Keratinocyte (primary cell): ENCODE results near the gene RNF145.

Experiments used
- EZH2 ChIP-seq: IDR thresholded peaks from one replicate; pipeline ENCODE4 v1.6.1; 2012; ENCODE audit warnings: inconsistent platforms, mild to moderate bottlenecking, low read length, moderate library complexity
- TF ChIP-seq, protein P1 (sequence below), 3 experiments: IDR thresholded peaks in 1 of 3; conservative IDR thresholded peaks in 1 of 3; optimal IDR thresholded peaks in 1 of 3; 2 replicates in 2 of 3; 3 replicates in 1 of 3; pipeline versions ENCODE3 to v1.5.1; 2011; ENCODE audit warnings: low read length in 3 of 3, mild to moderate bottlenecking in 3 of 3, moderate library complexity in 2 of 3, control low read depth in 1 of 3, inconsistent platforms in 1 of 3; ENCODE audit not compliant: insufficient read depth in 2 of 3; ENCODE audit errors: extremely low read depth in 1 of 3

DNA sequence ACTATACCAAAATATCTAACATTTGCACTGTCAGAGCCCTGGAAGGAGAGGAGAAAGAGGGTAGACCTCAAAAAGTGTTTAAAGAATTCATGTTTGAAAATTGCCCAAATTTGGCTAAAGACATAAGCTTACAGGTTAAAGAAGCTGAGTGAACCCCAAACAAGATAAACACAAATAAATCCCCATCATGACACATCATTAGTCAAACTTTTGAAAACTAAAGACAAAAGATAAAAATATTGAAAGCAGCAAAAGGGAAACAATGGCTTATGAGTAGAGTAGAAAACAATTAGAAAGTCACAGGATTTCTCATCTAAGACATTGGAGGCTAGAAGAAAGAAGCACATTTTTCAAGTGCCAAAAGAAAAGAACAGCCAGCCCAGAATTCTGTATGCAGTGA is 47.7 kb upstream of the RNF145 start:
- TF ChIP-seq, protein P1, sequence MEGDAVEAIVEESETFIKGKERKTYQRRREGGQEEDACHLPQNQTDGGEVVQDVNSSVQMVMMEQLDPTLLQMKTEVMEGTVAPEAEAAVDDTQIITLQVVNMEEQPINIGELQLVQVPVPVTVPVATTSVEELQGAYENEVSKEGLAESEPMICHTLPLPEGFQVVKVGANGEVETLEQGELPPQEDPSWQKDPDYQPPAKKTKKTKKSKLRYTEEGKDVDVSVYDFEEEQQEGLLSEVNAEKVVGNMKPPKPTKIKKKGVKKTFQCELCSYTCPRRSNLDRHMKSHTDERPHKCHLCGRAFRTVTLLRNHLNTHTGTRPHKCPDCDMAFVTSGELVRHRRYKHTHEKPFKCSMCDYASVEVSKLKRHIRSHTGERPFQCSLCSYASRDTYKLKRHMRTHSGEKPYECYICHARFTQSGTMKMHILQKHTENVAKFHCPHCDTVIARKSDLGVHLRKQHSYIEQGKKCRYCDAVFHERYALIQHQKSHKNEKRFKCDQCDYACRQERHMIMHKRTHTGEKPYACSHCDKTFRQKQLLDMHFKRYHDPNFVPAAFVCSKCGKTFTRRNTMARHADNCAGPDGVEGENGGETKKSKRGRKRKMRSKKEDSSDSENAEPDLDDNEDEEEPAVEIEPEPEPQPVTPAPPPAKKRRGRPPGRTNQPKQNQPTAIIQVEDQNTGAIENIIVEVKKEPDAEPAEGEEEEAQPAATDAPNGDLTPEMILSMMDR (optimal IDR thresholded peaks at IDR 0.05 in 1 of 3, IDR thresholded peaks at IDR 0.05 in 1 of 3, conservative IDR thresholded peaks at IDR 0.05 in 1 of 3; ENCODE audit: extremely low read depth in 1 of 3, insufficient read depth in 2 of 3, low read length in 3 of 3): no peak
- TF ChIP-seq EZH2: no peak
